ENCODE results near the gene UGGT1. TPM values are rescaled to one million over a fixed set of nuclear protein-coding genes. Genes with fewer than 3 reads are reported as not detected.

Gene UGGT1
- total and polyA plus RNA-seq, 5 donors: 9.1 to 35.7 (median 34.3) TPM

GRCh38 chr2:128217671-128218070 lies 126.7 kb downstream of the UGGT1 start:
- Histone ChIP-seq H3K4me3 (ENCODE audit: low read length) (no peak overlapping the region), H3K27ac (ENCODE audit: low read length) (no peak overlapping the region), H3K9me3 (ENCODE audit: control insufficient read depth, low read length) (no peaks in the 10 kb centered on the region), H3K4me1 (ENCODE audit: control insufficient read depth, insufficient read depth, low read length) (no peaks in the 10 kb centered on the region), H3K27me3 (ENCODE audit: control insufficient read depth, insufficient read depth) (no peaks in the 10 kb centered on the region)
- intact Hi-C loops (cut with DNase I): no loop called here
- no peak for DNase-seq
- 57% methylated on average over 4 of the region's 4 CpGs for WGBS
- no peak for ATAC-seq

GRCh38 chr2:128219891-128220290 lies 128.9 kb downstream of the UGGT1 start:
- H3K27me3 ChIP-seq (ENCODE audit: control insufficient read depth, insufficient read depth): no peaks in the 10 kb centered on the region
- intact Hi-C loops (cut with DNase I): no loop called here
- no peaks in the 10 kb centered on the region for H3K4me1 ChIP-seq (ENCODE audit: control insufficient read depth, insufficient read depth, low read length)
- H3K27ac ChIP-seq (ENCODE audit: low read length): no peak overlapping the region
- no peaks in the 10 kb centered on the region for H3K9me3 ChIP-seq (ENCODE audit: control insufficient read depth, low read length)
- H3K4me3 ChIP-seq (ENCODE audit: low read length): no peak overlapping the region
- DNase-seq (no peak), ATAC-seq (no peak)
- WGBS: 71% methylated on average over 8 of the region's 8 CpGs

- Histone ChIP-seq H3K27me3 (ENCODE audit: control insufficient read depth, insufficient read depth) (no peaks in the 10 kb centered on the region), H3K4me3 (ENCODE audit: low read length) (no peak overlapping the region), H3K4me1 (ENCODE audit: control insufficient read depth, insufficient read depth, low read length) (no peaks in the 10 kb centered on the region), H3K9me3 (ENCODE audit: control insufficient read depth, low read length) (no peaks in the 10 kb centered on the region), H3K27ac (ENCODE audit: low read length) (no peak overlapping the region)
- DNase-seq (no peak), ATAC-seq (no peak)
- WGBS: 96% methylated on average over 1 of the region's 1 CpG
- intact Hi-C loops (cut with DNase I): no loop called here
Observed at GRCh38 chr2:128227862-128228261, 136.9 kb downstream of the UGGT1 start.

- ATAC-seq (no peak), DNase-seq (no peak)
- intact Hi-C loops (cut with DNase I): no loop called here
- H3K4me1 ChIP-seq (ENCODE audit: control insufficient read depth, insufficient read depth, low read length): no peaks in the 10 kb centered on the region
- no peak overlapping the region for H3K27ac ChIP-seq (ENCODE audit: low read length)
- H3K9me3 ChIP-seq (ENCODE audit: control insufficient read depth, low read length): no peaks in the 10 kb centered on the region
- no peak overlapping the region for H3K4me3 ChIP-seq (ENCODE audit: low read length)
- H3K27me3 ChIP-seq (ENCODE audit: control insufficient read depth, insufficient read depth): no peaks in the 10 kb centered on the region
Observed at GRCh38 chr2:128228894-128229293, 137.9 kb downstream of the UGGT1 start.

- peak overlapping the region; percentile 52 for H3K4me3 ChIP-seq (ENCODE audit: low read length)
- peak; percentile 98 for ATAC-seq
- DNase-seq: peak; percentile 90 to 96 (median 96)
- under 1% methylated on average over 84 of the region's 84 CpGs for WGBS
- H3K4me1 ChIP-seq (ENCODE audit: control insufficient read depth, insufficient read depth, low read length): no peaks in the 10 kb centered on the region
- intact Hi-C loops (cut with DNase I): loop anchor here in 3 of 4 donors (5.0 to 10.0 kb wide), 3 partner anchors 48 to 58 kb away; no protein-coding TSS in a partner anchor
- H3K27me3 ChIP-seq (ENCODE audit: control insufficient read depth, insufficient read depth): no peaks in the 10 kb centered on the region
- peak overlapping the region; percentile 50 for H3K27ac ChIP-seq (ENCODE audit: low read length)
- H3K9me3 ChIP-seq (ENCODE audit: control insufficient read depth, low read length): no peaks in the 10 kb centered on the region
Observed at GRCh38 chr2:128232965-128233789, 142.2 kb downstream of the UGGT1 start.

- Histone ChIP-seq H3K27me3 (ENCODE audit: control insufficient read depth, insufficient read depth) (no peaks in the 10 kb centered on the region), H3K27ac (ENCODE audit: low read length) (no peak overlapping the region), H3K4me3 (ENCODE audit: low read length) (no peak overlapping the region), H3K4me1 (ENCODE audit: control insufficient read depth, insufficient read depth, low read length) (no peaks in the 10 kb centered on the region), H3K9me3 (ENCODE audit: control insufficient read depth, low read length) (no peaks in the 10 kb centered on the region)
- no peak for DNase-seq
- WGBS: 43% methylated on average over 11 of the region's 11 CpGs
- no peak for ATAC-seq
- intact Hi-C loops (cut with DNase I): loop anchor here in 3 of 4 donors (5.0 to 10.0 kb wide), 3 partner anchors 49 to 59 kb away; no protein-coding TSS in a partner anchor
Observed at GRCh38 chr2:128233790-128234395, 142.9 kb downstream of the UGGT1 start.

- intact Hi-C loops (cut with DNase I): loop anchor here in 3 of 4 donors (5.0 to 10.0 kb wide), 3 partner anchors 50 to 60 kb away; no protein-coding TSS in a partner anchor
- ATAC-seq (no peak), DNase-seq (no peak)
- no peak overlapping the region for H3K27ac ChIP-seq (ENCODE audit: low read length)
- no peaks in the 10 kb centered on the region for H3K27me3 ChIP-seq (ENCODE audit: control insufficient read depth, insufficient read depth)
- 82% methylated on average over 5 of the region's 5 CpGs for WGBS
- no peaks in the 10 kb centered on the region for H3K4me1 ChIP-seq (ENCODE audit: control insufficient read depth, insufficient read depth, low read length)
- H3K4me3 ChIP-seq (ENCODE audit: low read length): no peak overlapping the region
- H3K9me3 ChIP-seq (ENCODE audit: control insufficient read depth, low read length): no peaks in the 10 kb centered on the region
Observed at GRCh38 chr2:128234613-128235012, 143.6 kb downstream of the UGGT1 start.

- DNase-seq (no peak), ATAC-seq (no peak)
- WGBS: 91% methylated on average over 8 of the region's 8 CpGs
- Histone ChIP-seq H3K27me3 (ENCODE audit: control insufficient read depth, insufficient read depth) (no peaks in the 10 kb centered on the region), H3K4me1 (ENCODE audit: control insufficient read depth, insufficient read depth, low read length) (no peaks in the 10 kb centered on the region), H3K9me3 (ENCODE audit: control insufficient read depth, low read length) (no peaks in the 10 kb centered on the region), H3K27ac (ENCODE audit: low read length) (no peak overlapping the region), H3K4me3 (ENCODE audit: low read length) (no peak overlapping the region)
- intact Hi-C loops (cut with DNase I): loop anchor here in 2 of 4 donors (10.0 kb wide), 2 partner anchors 51 to 61 kb away; no protein-coding TSS in a partner anchor
Observed at GRCh38 chr2:128235581-128235980, 144.6 kb downstream of the UGGT1 start.

GRCh38 chr2:128236491-128237035 lies 145.6 kb downstream of the UGGT1 start:
- Histone ChIP-seq H3K4me1 (ENCODE audit: control insufficient read depth, insufficient read depth, low read length) (no peaks in the 10 kb centered on the region), H3K27me3 (ENCODE audit: control insufficient read depth, insufficient read depth) (no peaks in the 10 kb centered on the region), H3K4me3 (ENCODE audit: low read length) (no peak overlapping the region), H3K9me3 (ENCODE audit: control insufficient read depth, low read length) (no peaks in the 10 kb centered on the region), H3K27ac (ENCODE audit: low read length) (no peak overlapping the region)
- no peak for ATAC-seq
- DNase-seq: no peak
- intact Hi-C loops (cut with DNase I): loop anchor here in 2 of 4 donors (10.0 kb wide), 2 partner anchors 52 to 62 kb away; no protein-coding TSS in a partner anchor
- 91% methylated on average over 8 of the region's 8 CpGs for WGBS

- no peak overlapping the region for H3K4me3 ChIP-seq (ENCODE audit: low read length)
- H3K27me3 ChIP-seq (ENCODE audit: control insufficient read depth, insufficient read depth): no peaks in the 10 kb centered on the region
- ATAC-seq (no peak), DNase-seq (no peak)
- intact Hi-C loops (cut with DNase I): loop anchor here in 2 of 4 donors (10.0 kb wide), 2 partner anchors 52 to 62 kb away; no protein-coding TSS in a partner anchor
- WGBS: 30% methylated on average over 2 of the region's 2 CpGs
- H3K9me3 ChIP-seq (ENCODE audit: control insufficient read depth, low read length): no peaks in the 10 kb centered on the region
- H3K27ac ChIP-seq (ENCODE audit: low read length): no peak overlapping the region
- no peaks in the 10 kb centered on the region for H3K4me1 ChIP-seq (ENCODE audit: control insufficient read depth, insufficient read depth, low read length)
Observed at GRCh38 chr2:128237081-128237534, 146.1 kb downstream of the UGGT1 start.

Data from right cardiac atrium (tissue), 5 donors.